Natural killer cell treated with Interleukin-12 subunit alpha and Interleukin-12 subunit beta and Interleukin-15 and Interleukin-18, amount 100 ng/mL, for 72 hours (primary cell): ENCODE measurements around the gene OR2L8. TPM values are rescaled to one million over a fixed set of nuclear protein-coding genes. Genes with fewer than 3 reads are reported as not detected.

Source experiments
- ATAC-seq, 2 donors: fragments of 150-1000 bp; cut with Tn5 transposase in 1 of 2; sonication (Bioruptor Pico), chemical (Tn5 transposase) in 1 of 2; 2 replicates each; pipeline ENCODE4 v1.10.0; 2021
- DNase-seq: peaks from one replicate; pipeline ENCODE4 v3.0.0; 2022; ENCODE audit warnings: low spot score
- H3K27ac Mint-ChIP-seq, 2 donors: 1 replicate in 1 of 2; 2 replicates in 1 of 2; pipeline ENCODE4 v1.8.0; 2022; ENCODE audit warnings: mixed read lengths in 2 of 2, mild to moderate bottlenecking in 1 of 2, moderate library complexity in 1 of 2
- H3K27me3 Mint-ChIP-seq, 2 donors: 1 replicate in 1 of 2; 2 replicates in 1 of 2; pipeline ENCODE4 v1.8.0; 2022; ENCODE audit warnings: mixed read lengths in 2 of 2
- H3K36me3 Mint-ChIP-seq: one replicate; pipeline ENCODE4 v1.8.0; 2022; ENCODE audit warnings: mixed read lengths
- H3K4me1 Mint-ChIP-seq, 2 donors: 1 replicate in 1 of 2; 2 replicates in 1 of 2; pipeline ENCODE4 v1.8.0; 2022; ENCODE audit warnings: low read depth in 2 of 2, mixed read lengths in 2 of 2, mild to moderate bottlenecking in 1 of 2
- H3K4me3 Mint-ChIP-seq: one replicate; pipeline ENCODE4 v1.8.0; 2022; ENCODE audit warnings: mixed read lengths
- H3K9me3 Mint-ChIP-seq: 2 replicates; pipeline ENCODE4 v1.8.0; 2022; ENCODE audit warnings: mixed read lengths
- total RNA-seq, 2 donors: library from RNA; stranded (reverse); gene quantifications; one replicate each; pipeline ENCODE4 v1.2.3, GENCODE V29; 2022

Gene OR2L8
- under 1 TPM in 1 of 2 donors, not detected in 1; 0.47 TPM for total RNA-seq

GRCh38 chr1:247948558-247948957 lies at the start of gene OR2L8:
Gene OR2L8 (plus strand): TSS chr1:247948858. CDS start chr1:247948858, 0 bp downstream.
- no peaks in the 10 kb centered on the region for H3K27me3 Mint-ChIP-seq
- H3K9me3 Mint-ChIP-seq = peaks cover 3% of the 10 kb centered on the region
- H3K27ac Mint-ChIP-seq = no peak within 1 kb of the TSS
- DNase-seq (no peak), ATAC-seq (no peak)
- H3K4me1 Mint-ChIP-seq = no peaks in the 10 kb centered on the region
- no peaks in the 10 kb centered on the region for H3K36me3 Mint-ChIP-seq
- no peak within 1 kb of the TSS for H3K4me3 Mint-ChIP-seq

- Mint-ChIP-seq H3K27ac (peak overlapping the region; percentile 48 to 97), H3K27me3 (no peaks in the 10 kb centered on the region), H3K4me3 (peak overlapping the region; percentile 61), H3K36me3 (peaks cover 8% of the 10 kb centered on the region), H3K9me3 (peaks cover 11% of the 10 kb centered on the region), H3K4me1 (peaks cover 31 to 32% of the 10 kb centered on the region in 2 donors)
- no peak for DNase-seq
- ATAC-seq = no peak
These were observed 44.5 kb upstream of the OR2L8 start for GRCh38 chr1:247904122-247904521.

GRCh38 chr1:247905181-247905580 lies 43.5 kb upstream of the OR2L8 start:
- Mint-ChIP-seq H3K36me3 (peaks cover 8% of the 10 kb centered on the region), H3K27ac (peak overlapping the region; percentile 48 to 97)

GRCh38 chr1:247905910-247906503 lies 42.7 kb upstream of the OR2L8 start:
- no peaks in the 10 kb centered on the region for H3K27me3 Mint-ChIP-seq
- ATAC-seq (peak in 1 of 2 donors; percentile 57), DNase-seq (no peak)
- H3K4me3 Mint-ChIP-seq = peak overlapping the region; percentile 90
- H3K27ac Mint-ChIP-seq = peak overlapping the region; percentile 88 to 97
- H3K4me1 Mint-ChIP-seq = peaks cover 31 to 32% of the 10 kb centered on the region in 2 donors
- peaks cover 11% of the 10 kb centered on the region for H3K9me3 Mint-ChIP-seq
- peaks cover 8% of the 10 kb centered on the region for H3K36me3 Mint-ChIP-seq

More at GRCh38 chr1:247905181-247905580, 43.5 kb upstream of the OR2L8 start:
- ATAC-seq (no peak), DNase-seq (no peak)
- Mint-ChIP-seq H3K9me3 (peaks cover 11% of the 10 kb centered on the region), H3K4me1 (peaks cover 31 to 32% of the 10 kb centered on the region in 2 donors), H3K27me3 (no peaks in the 10 kb centered on the region), H3K4me3 (peak overlapping the region; percentile 34)

- H3K9me3 Mint-ChIP-seq = peaks cover 11% of the 10 kb centered on the region
- no peaks in the 10 kb centered on the region for H3K27me3 Mint-ChIP-seq
- DNase-seq = no peak
- ATAC-seq = peak; percentile 70 to 85
- H3K4me1 Mint-ChIP-seq = peaks cover 31 to 32% of the 10 kb centered on the region in 2 donors
- H3K27ac Mint-ChIP-seq = peak overlapping the region; percentile 88 to 97
- peaks cover 8% of the 10 kb centered on the region for H3K36me3 Mint-ChIP-seq
- H3K4me3 Mint-ChIP-seq = peak overlapping the region; percentile 90
These were observed 42.1 kb upstream of the OR2L8 start for GRCh38 chr1:247906504-247907047.

- peak overlapping the region; percentile 39 for H3K4me3 Mint-ChIP-seq
These were observed 39.9 kb upstream of the OR2L8 start for GRCh38 chr1:247908766-247909165.

GRCh38 chr1:247913786-247914185 lies 34.9 kb upstream of the OR2L8 start:
- Mint-ChIP-seq H3K36me3 (no peaks in the 10 kb centered on the region), H3K27me3 (peaks cover 13 to 14% of the 10 kb centered on the region in 2 donors), H3K27ac (no peak overlapping the region), H3K4me1 (peaks cover 0 to 3% of the 10 kb centered on the region in 2 donors), H3K4me3 (no peak overlapping the region), H3K9me3 (peaks cover 4% of the 10 kb centered on the region)
- no peak for DNase-seq
- ATAC-seq = no peak

More at GRCh38 chr1:247908766-247909165, 39.9 kb upstream of the OR2L8 start:
- peaks cover 0 to 5% of the 10 kb centered on the region in 2 donors for H3K27me3 Mint-ChIP-seq
- H3K9me3 Mint-ChIP-seq = peaks cover 11% of the 10 kb centered on the region
- peaks cover 31 to 32% of the 10 kb centered on the region in 2 donors for H3K4me1 Mint-ChIP-seq
- no peak for DNase-seq
- H3K27ac Mint-ChIP-seq = no peak overlapping the region
- peaks cover 8% of the 10 kb centered on the region for H3K36me3 Mint-ChIP-seq
- ATAC-seq = no peak

- DNase-seq (no peak), ATAC-seq (no peak)
- Mint-ChIP-seq H3K9me3 (no peaks in the 10 kb centered on the region), H3K4me1 (no peaks in the 10 kb centered on the region), H3K27ac (no peak overlapping the region), H3K27me3 (peaks cover 13 to 14% of the 10 kb centered on the region in 2 donors), H3K4me3 (no peak overlapping the region), H3K36me3 (no peaks in the 10 kb centered on the region)
These were observed 33.6 kb upstream of the OR2L8 start for GRCh38 chr1:247914941-247915662.

GRCh38 chr1:247919952-247920351 lies 28.7 kb upstream of the OR2L8 start, which contains the start of gene OR2T8:
Gene OR2T8 (plus strand): TSS chr1:247920252. CDS start chr1:247921018, 766 bp downstream.
- Mint-ChIP-seq H3K4me1 (no peaks in the 10 kb centered on the region), H3K27me3 (peaks cover 7 to 13% of the 10 kb centered on the region in 2 donors), H3K36me3 (no peaks in the 10 kb centered on the region), H3K4me3 (no peak within 1 kb of the TSS), H3K27ac (no peak within 1 kb of the TSS), H3K9me3 (no peaks in the 10 kb centered on the region)
- ATAC-seq = no peak
- no peak for DNase-seq

GRCh38 chr1:247923941-247924340 lies 24.7 kb upstream of the OR2L8 start:
- no peaks in the 10 kb centered on the region for H3K9me3 Mint-ChIP-seq
- H3K4me3 Mint-ChIP-seq = no peak overlapping the region
- no peak overlapping the region for H3K27ac Mint-ChIP-seq
- H3K36me3 Mint-ChIP-seq = no peaks in the 10 kb centered on the region
- H3K4me1 Mint-ChIP-seq = no peaks in the 10 kb centered on the region
- no peak for DNase-seq
- peaks cover 0 to 6% of the 10 kb centered on the region in 2 donors for H3K27me3 Mint-ChIP-seq
- no peak for ATAC-seq

- no peaks in the 10 kb centered on the region for H3K9me3 Mint-ChIP-seq
- peaks cover under 1 to 9% of the 10 kb centered on the region in 2 donors for H3K27me3 Mint-ChIP-seq
- no peak within 1 kb of the TSS for H3K27ac Mint-ChIP-seq
- H3K36me3 Mint-ChIP-seq = no peaks in the 10 kb centered on the region
- ATAC-seq (no peak), DNase-seq (no peak)
- no peak within 1 kb of the TSS for H3K4me3 Mint-ChIP-seq
- no peaks in the 10 kb centered on the region for H3K4me1 Mint-ChIP-seq
These were observed 23.8 kb upstream of the OR2L8 start, which contains the start of gene OR2AJ1 for GRCh38 chr1:247924868-247925267. Gene OR2AJ1 (plus strand): TSS chr1:247924889. CDS start chr1:247933769, 8,880 bp downstream.

- no peaks in the 10 kb centered on the region for H3K36me3 Mint-ChIP-seq
These were observed 14.7 kb upstream of the OR2L8 start for GRCh38 chr1:247933989-247934388.

GRCh38 chr1:247935781-247936180 lies 12.9 kb upstream of the OR2L8 start:
- no peak overlapping the region for H3K4me3 Mint-ChIP-seq

More at GRCh38 chr1:247933989-247934388, 14.7 kb upstream of the OR2L8 start:
- H3K4me3 Mint-ChIP-seq = no peak overlapping the region
- peaks cover 0 to 3% of the 10 kb centered on the region in 2 donors for H3K4me1 Mint-ChIP-seq
- H3K27me3 Mint-ChIP-seq = peaks cover 6 to 11% of the 10 kb centered on the region in 2 donors
- H3K27ac Mint-ChIP-seq = no peak overlapping the region
- ATAC-seq (no peak), DNase-seq (no peak)
- H3K9me3 Mint-ChIP-seq = peaks cover 2% of the 10 kb centered on the region

More at GRCh38 chr1:247935781-247936180, 12.9 kb upstream of the OR2L8 start:
- peaks cover 2% of the 10 kb centered on the region for H3K9me3 Mint-ChIP-seq
- ATAC-seq (no peak), DNase-seq (no peak)
- peaks cover 0 to 3% of the 10 kb centered on the region in 2 donors for H3K4me1 Mint-ChIP-seq
- H3K27ac Mint-ChIP-seq = no peak overlapping the region
- peaks cover 4 to 5% of the 10 kb centered on the region in 2 donors for H3K27me3 Mint-ChIP-seq
- no peaks in the 10 kb centered on the region for H3K36me3 Mint-ChIP-seq
